T-cell (primary cell): ENCODE data around the gene GRID1. TPM values are rescaled to one million over a fixed set of nuclear protein-coding genes. Genes with fewer than 3 reads are reported as not detected.

Source experiments
- ATAC-seq, 4 experiments: fragments of 200-7000 bp in 3 of 4; fragments of 150-1000 bp in 1 of 4; cut with Tn5 transposase; replicated peaks in 1 of 4; 1 replicate in 3 of 4; 2 replicates in 1 of 4; pipeline ENCODE4 v1.10.0; 2021; ENCODE audit warnings: moderate library complexity in 3 of 4, mild to moderate bottlenecking in 2 of 4, moderate number of reproducible peaks in 1 of 4
- CTCF ChIA-PET, 2 donors: fragments of 300-600 bp; sonication (Branson Sonifier 250); formaldehyde crosslinking; loops; one replicate each; lab custom pipeline; 2022; ENCODE audit warnings: antibody characterized with exemption in 2 of 2; lab: Charles Lee
- POLR2A ChIA-PET, 2 donors: fragments of 300-600 bp; sonication (Branson Sonifier 250); formaldehyde crosslinking; loops; one replicate each; lab custom pipeline; 2022; ENCODE audit warnings: antibody characterized with exemption in 2 of 2; lab: Charles Lee
- DNase-seq, 35 experiments: peaks; one replicate each; pipeline versions ENCODE4 v3.0.0 to v3.0.0-alpha.2; 2013 to 2023
- H3K27ac ChIP-seq: one replicate; pipeline ENCODE4 v1.5.1; 2013; ENCODE audit warnings: low read length
- H3K27me3 ChIP-seq, 2 experiments: replicated peaks in 1 of 2; 1 replicate in 1 of 2; 2 replicates in 1 of 2; pipeline versions ENCODE4 v1.6.1 to v1.7.0; 2013; ENCODE audit warnings: low read length in 1 of 2, mixed read lengths in 1 of 2; ENCODE audit not compliant: control insufficient read depth in 2 of 2, insufficient read depth in 2 of 2; ENCODE audit errors: extremely low read depth in 1 of 2
- H3K36me3 ChIP-seq, 2 donors: 1 replicate in 1 of 2; 2 replicates in 1 of 2; pipeline versions ENCODE4 v1.6.1 to v1.7.0; 2013; ENCODE audit warnings: low read length in 1 of 2; ENCODE audit not compliant: control insufficient read depth in 2 of 2, insufficient read depth in 1 of 2; ENCODE audit errors: extremely low read depth in 1 of 2
- H3K4me1 ChIP-seq, 2 experiments: 1 replicate in 1 of 2; 2 replicates in 1 of 2; pipeline versions ENCODE4 v1.6.1 to v1.7.0; 2013; ENCODE audit warnings: low read length in 2 of 2, mixed read lengths in 1 of 2; ENCODE audit not compliant: insufficient read depth in 2 of 2, control insufficient read depth in 1 of 2; ENCODE audit errors: extremely low read depth in 1 of 2
- H3K4me3 ChIP-seq, 2 donors: 1 replicate in 1 of 2; 2 replicates in 1 of 2; pipeline versions ENCODE4 v1.5.1 to v1.7.0; 2013; ENCODE audit warnings: mild to moderate bottlenecking in 2 of 2, low read length in 1 of 2, moderate library complexity in 1 of 2; ENCODE audit not compliant: control insufficient read depth in 1 of 2; ENCODE audit errors: extremely low read depth in 1 of 2
- H3K9me3 ChIP-seq: 2 replicates; pipeline ENCODE4 v1.7.0; 2013
- H3K27ac Mint-ChIP-seq, 2 donors: one replicate each; pipeline ENCODE4 v1.8.0; 2020 to 2021; ENCODE audit warnings: mild to moderate bottlenecking in 2 of 2, mixed read lengths in 2 of 2
- H3K27me3 Mint-ChIP-seq, 2 donors: one replicate each; pipeline ENCODE4 v1.8.0; 2021 to 2022; ENCODE audit warnings: mixed read lengths in 2 of 2
- H3K36me3 Mint-ChIP-seq: one replicate; pipeline ENCODE4 v1.8.0; 2021; ENCODE audit warnings: mixed read lengths
- H3K4me1 Mint-ChIP-seq, 3 donors: one replicate each; pipeline ENCODE4 v1.8.0; 2020 to 2022; ENCODE audit warnings: mixed read lengths in 3 of 3, mild to moderate bottlenecking in 1 of 3
- H3K4me3 Mint-ChIP-seq, 3 donors: one replicate each; pipeline ENCODE4 v1.8.0; 2020 to 2022; ENCODE audit warnings: mild to moderate bottlenecking in 3 of 3, mixed read lengths in 3 of 3, moderate library complexity in 3 of 3
- H3K9me3 Mint-ChIP-seq, 3 donors: one replicate each; pipeline ENCODE4 v1.8.0; 2020 to 2022; ENCODE audit warnings: mixed read lengths in 3 of 3
- WGBS: methylation state at CpG from one replicate; pipeline ENCODE4 v1.1.5; 2013; ENCODE audit warnings: missing lambda C conversion rate; ENCODE audit not compliant: insufficient coverage; 5-methylcytosine and 5-hydroxymethylcytosine counted together
- total RNA-seq, 35 experiments: library from RNA in 6 of 35; stranded (reverse) in 6 of 35; fragments of 120-200 nt in 1 of 35; gene quantifications; one replicate each; pipeline versions ENCODE4 v1.2.1 to v1.2.4 and lab custom pipeline; 2013 to 2026

Gene GRID1
- total RNA-seq, 5 donors from 2014 or later (not counting 1 experiment from before 2014, with no cell fraction given): 0.68 TPM; not detected in 4

DNA sequence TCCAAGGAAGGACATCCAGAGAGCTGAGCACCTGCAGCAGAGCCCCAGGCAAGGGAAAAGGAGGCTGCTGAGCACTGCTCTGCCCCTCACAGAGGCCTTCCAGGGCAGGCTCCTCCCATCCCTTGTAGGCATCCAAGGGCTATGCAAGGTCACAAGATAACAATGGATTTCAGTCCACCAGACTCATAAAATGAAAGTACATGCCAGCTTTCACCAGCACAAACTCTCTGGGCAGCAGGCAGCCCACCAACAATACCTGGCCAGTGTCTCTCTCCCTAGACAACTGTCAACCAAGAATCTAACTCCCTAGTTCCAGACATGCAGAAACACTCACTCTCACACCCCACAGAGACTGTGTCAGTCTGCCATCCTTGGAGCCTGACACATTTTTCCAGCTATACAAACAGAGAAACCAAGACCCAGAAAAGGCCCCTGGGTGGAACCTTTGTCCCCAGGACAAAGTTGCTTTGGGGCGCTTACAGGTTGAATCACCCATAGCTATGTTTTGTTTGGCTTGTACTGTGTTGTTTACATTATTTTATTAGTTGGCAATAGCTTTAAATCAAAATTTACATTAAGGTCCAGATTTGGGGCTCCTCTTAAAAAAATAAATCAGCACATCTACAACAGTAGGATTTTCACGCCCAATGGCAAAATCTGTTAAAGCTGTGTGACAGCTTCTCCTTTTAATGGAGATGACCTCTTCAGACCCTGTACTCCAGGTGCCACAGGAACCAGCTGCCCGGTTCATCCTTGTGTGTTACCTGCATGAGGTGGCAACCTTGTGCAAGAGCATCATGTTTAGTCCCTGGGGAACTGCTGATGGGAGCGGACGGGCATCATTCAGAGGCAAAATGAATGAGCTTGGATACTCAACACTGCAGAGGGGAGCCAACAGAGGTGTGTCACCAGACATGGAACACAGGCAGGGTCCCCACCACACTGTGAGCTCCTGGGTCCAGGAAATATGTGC is 5.2 kb downstream of the GRID1 start:
- WGBS: 90% methylated on average over 4 of the region's 5 CpGs
- no peaks in the 10 kb centered on the region for H3K36me3 ChIP-seq
- Mint-ChIP-seq H3K36me3 (no peaks in the 10 kb centered on the region), H3K4me1 (peaks cover 7 to 21% (median 16%) of the 10 kb centered on the region in 3 donors), H3K9me3 (no peaks in the 10 kb centered on the region), H3K27ac (no peak overlapping the region), H3K27me3 (peaks cover 42 to 43% of the 10 kb centered on the region in 2 donors), H3K4me3 (no peak overlapping the region)
- no peaks in the 10 kb centered on the region for H3K9me3 ChIP-seq
- no peak overlapping the region for H3K4me3 ChIP-seq
- ChIA-PET POLR2A (no interaction called here), CTCF (no interaction called here)
- H3K4me1 ChIP-seq: peaks cover 3 to 14% of the 10 kb centered on the region in 2 experiments
- DNase-seq (peak in 1 of 35 experiments; percentile 17), ATAC-seq (no peak)
- peaks cover 3 to 41% of the 10 kb centered on the region in 2 experiments for H3K27me3 ChIP-seq
- no peak overlapping the region for H3K27ac ChIP-seq

DNA sequence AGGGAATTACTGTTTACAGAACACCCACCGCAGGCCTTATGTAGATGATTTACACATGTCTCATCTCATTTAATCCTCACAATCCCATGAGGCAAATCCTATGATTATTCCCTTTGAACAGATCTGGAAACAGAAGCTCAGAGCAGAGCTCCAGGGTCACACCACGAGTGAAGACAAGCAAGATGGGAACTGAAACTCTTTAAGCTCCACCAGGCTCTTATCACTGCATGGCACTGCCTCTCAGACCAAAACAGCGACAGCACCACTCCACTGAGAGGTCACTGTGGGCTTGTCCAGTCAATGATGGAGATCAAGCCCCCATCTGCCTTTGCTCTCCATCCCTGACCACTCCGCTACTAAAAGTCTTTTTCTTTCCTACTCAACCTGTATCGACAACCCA is 5.9 kb downstream of the GRID1 start:
- H3K4me1 ChIP-seq: peaks cover 2 to 11% of the 10 kb centered on the region in 2 experiments
- no peaks in the 10 kb centered on the region for H3K36me3 ChIP-seq
- peaks cover 41 to 49% of the 10 kb centered on the region in 2 donors for H3K27me3 Mint-ChIP-seq
- CTCF ChIA-PET: no interaction called here
- H3K27ac Mint-ChIP-seq: no peak overlapping the region
- peaks cover 5 to 19% (median 15%) of the 10 kb centered on the region in 3 donors for H3K4me1 Mint-ChIP-seq
- peaks cover 3 to 43% of the 10 kb centered on the region in 2 experiments for H3K27me3 ChIP-seq
- no peak overlapping the region for H3K27ac ChIP-seq
- no peak for ATAC-seq
- H3K9me3 ChIP-seq: no peaks in the 10 kb centered on the region
- H3K36me3 Mint-ChIP-seq: no peaks in the 10 kb centered on the region
- no peak overlapping the region for H3K4me3 ChIP-seq
- no peaks in the 10 kb centered on the region for H3K9me3 Mint-ChIP-seq
- POLR2A ChIA-PET: no interaction called here
- H3K4me3 Mint-ChIP-seq: no peak overlapping the region
- DNase-seq: no peak
- 82% methylated on average over 5 of the region's 5 CpGs for WGBS

DNA sequence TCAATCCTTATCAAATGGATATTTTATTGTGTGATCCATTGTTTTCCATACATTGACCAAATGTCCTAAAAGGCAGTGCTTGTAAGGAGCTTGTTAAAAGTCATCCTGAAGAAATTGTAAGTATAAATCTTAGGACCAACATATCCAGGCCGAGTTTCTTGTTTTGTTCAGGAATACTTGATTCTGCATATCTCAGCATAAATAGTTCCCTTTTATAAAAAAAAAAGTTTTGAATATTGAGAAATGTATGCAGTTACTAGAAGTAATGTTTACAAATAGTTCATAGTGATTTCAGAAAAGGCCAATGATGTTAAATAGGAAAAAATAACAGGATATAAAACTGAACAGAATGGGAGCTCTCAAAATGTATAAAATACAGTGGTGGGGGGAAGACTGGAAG is 6.6 kb downstream of the GRID1 start:
- H3K4me3 ChIP-seq: no peak overlapping the region
- H3K27me3 Mint-ChIP-seq: peaks cover 34 to 48% of the 10 kb centered on the region in 2 donors
- no peak for ATAC-seq
- WGBS: no CpG with 5 or more reads among the region's 1 CpG
- no peaks in the 10 kb centered on the region for H3K9me3 ChIP-seq
- peaks cover 0 to 13% (median 11%) of the 10 kb centered on the region in 3 donors for H3K4me1 Mint-ChIP-seq
- H3K27ac Mint-ChIP-seq: no peak overlapping the region
- H3K27me3 ChIP-seq: peaks cover 3 to 41% of the 10 kb centered on the region in 2 experiments
- H3K9me3 Mint-ChIP-seq: no peaks in the 10 kb centered on the region
- H3K4me1 ChIP-seq: peaks cover 0 to 5% of the 10 kb centered on the region in 2 experiments
- no peaks in the 10 kb centered on the region for H3K36me3 ChIP-seq
- ChIA-PET CTCF (no interaction called here), POLR2A (no interaction called here)
- no peak overlapping the region for H3K27ac ChIP-seq
- no peak overlapping the region for H3K4me3 Mint-ChIP-seq
- no peaks in the 10 kb centered on the region for H3K36me3 Mint-ChIP-seq
- no peak for DNase-seq

GRCh38 chr10:86359111-86359510 is 7.5 kb downstream of the GRID1 start:
- Mint-ChIP-seq H3K4me3 (no peak overlapping the region), H3K4me1 (peaks cover 0 to 7% (median 5%) of the 10 kb centered on the region in 3 donors), H3K27me3 (peaks cover 33 to 48% of the 10 kb centered on the region in 2 donors), H3K9me3 (no peaks in the 10 kb centered on the region), H3K27ac (no peak overlapping the region), H3K36me3 (no peaks in the 10 kb centered on the region)
- CTCF ChIA-PET: no interaction called here
- Histone ChIP-seq H3K27me3 (peaks cover 3 to 41% of the 10 kb centered on the region in 2 experiments), H3K9me3 (no peaks in the 10 kb centered on the region), H3K27ac (no peak overlapping the region), H3K4me1 (no peaks in the 10 kb centered on the region), H3K4me3 (no peak overlapping the region), H3K36me3 (no peaks in the 10 kb centered on the region)
- no peak for DNase-seq
- WGBS: 93% methylated on average over 5 of the region's 7 CpGs
- no peak for ATAC-seq
- POLR2A ChIA-PET: no interaction called here

- Histone ChIP-seq H3K36me3 (no peaks in the 10 kb centered on the region), H3K4me3 (no peak overlapping the region), H3K27ac (no peak overlapping the region), H3K9me3 (no peaks in the 10 kb centered on the region), H3K4me1 (no peaks in the 10 kb centered on the region), H3K27me3 (peaks cover 0 to 43% of the 10 kb centered on the region in 2 experiments)
- no peak for ATAC-seq
- H3K27me3 Mint-ChIP-seq: peaks cover 25 to 43% of the 10 kb centered on the region in 2 donors
- ChIA-PET POLR2A (no interaction called here), CTCF (no interaction called here)
- H3K4me3 Mint-ChIP-seq: no peak overlapping the region
- H3K27ac Mint-ChIP-seq: no peak overlapping the region
- H3K9me3 Mint-ChIP-seq: no peaks in the 10 kb centered on the region
- 79% methylated on average over 8 of the region's 9 CpGs for WGBS
- no peaks in the 10 kb centered on the region for H3K4me1 Mint-ChIP-seq
- no peaks in the 10 kb centered on the region for H3K36me3 Mint-ChIP-seq
- no peak for DNase-seq
Observed at GRCh38 chr10:86357676-86358075, 8.9 kb downstream of the GRID1 start.

DNA sequence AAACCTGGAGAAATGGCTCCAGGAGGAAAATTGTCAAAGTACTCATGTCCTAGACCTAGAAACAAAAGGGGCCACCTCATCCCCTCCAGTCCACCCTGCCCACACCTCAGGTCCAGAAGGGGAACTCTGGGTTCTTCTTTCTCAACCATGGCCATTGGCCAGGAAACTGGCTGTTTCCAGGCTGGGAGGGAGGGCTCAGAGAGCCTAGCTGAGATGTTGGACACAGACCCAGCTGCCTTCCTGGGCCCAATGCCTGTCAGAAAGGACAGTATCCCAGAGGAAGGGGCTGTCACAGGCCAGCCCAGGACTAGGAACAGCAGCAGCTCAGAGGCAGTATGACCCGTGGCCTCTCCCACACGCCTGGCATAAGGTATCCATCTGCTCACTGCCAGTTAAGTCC is 9.6 kb downstream of the GRID1 start:
- peaks cover 19 to 37% of the 10 kb centered on the region in 2 donors for H3K27me3 Mint-ChIP-seq
- Histone ChIP-seq H3K9me3 (no peaks in the 10 kb centered on the region), H3K27ac (no peak overlapping the region), H3K4me1 (no peaks in the 10 kb centered on the region), H3K4me3 (no peak overlapping the region), H3K27me3 (peaks cover 0 to 36% of the 10 kb centered on the region in 2 experiments), H3K36me3 (no peaks in the 10 kb centered on the region)
- H3K36me3 Mint-ChIP-seq: no peaks in the 10 kb centered on the region
- no CpG with 5 or more reads among the region's 2 CpGs for WGBS
- no peak for ATAC-seq
- H3K4me3 Mint-ChIP-seq: no peak overlapping the region
- POLR2A ChIA-PET: no interaction called here
- H3K4me1 Mint-ChIP-seq: no peaks in the 10 kb centered on the region
- no peak overlapping the region for H3K27ac Mint-ChIP-seq
- DNase-seq: no peak
- H3K9me3 Mint-ChIP-seq: no peaks in the 10 kb centered on the region
- CTCF ChIA-PET: no interaction called here
